Activated CD4-positive, CD25-positive, alpha-beta regulatory T cell treated with anti-CD3 and anti-CD28 coated beads, Interleukin-2, amount 50 U/mL, for 72 hours (primary cell): ENCODE results near the gene PPP1R3F.

Source experiments
- DNase-seq: peaks from one replicate; pipeline ENCODE4 v3.0.0; 2021

PPP1R3F gene

DNA sequence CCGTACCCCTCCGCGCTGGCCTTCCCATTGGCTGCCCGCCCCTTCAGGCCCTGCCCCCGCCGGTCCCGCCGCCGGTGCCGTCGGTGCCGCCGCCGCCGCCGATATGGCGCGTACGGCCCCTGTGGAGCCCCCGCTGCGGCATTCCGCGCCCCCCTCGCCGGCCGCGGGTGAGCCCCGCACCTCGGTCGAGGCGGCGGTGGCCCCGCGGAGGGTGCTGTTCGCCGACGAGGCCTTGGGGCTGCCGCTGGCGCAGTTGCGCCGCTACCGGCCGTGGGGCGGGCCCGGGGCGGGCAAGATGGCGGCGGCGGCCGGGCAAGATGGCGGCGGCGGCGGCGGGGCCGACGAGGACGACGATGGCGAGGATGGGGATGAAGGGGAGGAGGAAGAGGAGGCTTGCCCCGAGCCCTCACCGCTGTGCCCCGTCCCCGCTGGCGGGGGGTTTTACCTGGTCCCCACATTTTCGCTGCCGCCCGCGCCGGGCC, at the start of gene PPP1R3F:
TSS of gene PPP1R3F (plus strand) at position 27 of the 482 bp plus-strand sequence. CDS start at position 104, 77 bp downstream.
- DNase-seq, result no peak

GRCh38 chrX:49220100-49220499, 49.5 kb upstream of the PPP1R3F start:
- no peak for DNase-seq

DNA sequence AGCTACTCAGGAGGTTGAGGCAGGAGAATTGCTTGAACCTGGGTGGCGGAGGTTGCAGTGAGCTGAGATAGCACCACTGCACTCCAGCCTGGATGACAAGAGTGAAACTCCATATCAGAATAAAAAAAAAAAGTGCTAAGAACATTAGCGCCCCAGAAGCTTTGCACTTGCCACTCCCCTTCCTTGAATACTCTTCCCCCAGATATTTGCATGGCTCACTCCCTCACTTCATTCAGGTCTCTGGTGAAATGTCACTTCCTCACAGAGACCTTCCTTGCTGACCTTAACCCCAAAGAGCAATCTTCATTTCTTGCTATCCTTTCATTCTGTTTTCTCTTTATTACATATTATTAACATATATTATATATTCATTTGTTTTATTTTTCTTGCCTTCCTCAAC, 47.7 kb upstream of the PPP1R3F start:
- DNase-seq, result no peak

- no peak for DNase-seq
Observed at GRCh38 chrX:49225858-49226257, 43.7 kb upstream of the PPP1R3F start.

DNA sequence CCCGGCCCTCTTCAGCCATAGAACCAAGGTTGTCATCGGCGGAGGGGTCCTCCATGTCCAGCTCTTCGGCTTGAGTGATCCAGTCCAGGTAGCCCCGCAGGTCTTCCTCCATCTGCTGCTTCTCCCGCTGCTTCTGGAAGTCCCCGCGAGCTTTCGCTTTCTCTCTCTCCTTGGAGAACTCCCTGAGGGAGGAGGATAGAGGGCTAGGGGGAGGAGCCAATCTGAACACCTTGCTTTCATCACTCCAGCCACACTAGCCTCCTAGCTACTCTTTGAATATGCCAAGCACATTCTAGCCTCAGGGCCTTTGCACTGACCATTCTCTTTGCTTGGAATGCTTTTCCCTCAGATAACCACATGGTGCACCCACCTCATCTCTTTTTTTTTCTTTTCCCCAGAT, 42.6 kb upstream of the PPP1R3F start:
- no peak for DNase-seq

GRCh38 chrX:49227726-49228125, 41.9 kb upstream of the PPP1R3F start:
- no peak for DNase-seq

DNA sequence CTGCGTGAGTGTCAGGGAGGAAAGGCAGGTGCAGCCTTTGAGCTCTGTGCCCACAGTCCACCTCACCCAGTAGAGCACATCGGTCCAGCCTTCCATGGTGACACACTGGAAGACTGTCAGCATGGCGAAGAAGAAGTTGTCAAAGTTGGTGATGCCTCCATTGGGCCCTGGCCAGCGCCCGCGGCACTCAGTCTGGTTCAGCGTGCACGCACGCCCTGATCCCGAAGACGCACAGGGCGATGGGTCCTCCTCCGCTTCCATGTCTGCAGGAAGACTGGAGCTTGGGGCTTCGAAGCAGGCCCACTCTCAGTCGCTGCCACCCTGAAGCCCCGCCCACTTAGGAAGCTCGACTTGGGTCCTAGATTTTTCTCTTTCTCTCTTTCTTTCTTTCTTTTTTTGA, 41.4 kb upstream of the PPP1R3F start:
- DNase-seq, result no peak

DNA sequence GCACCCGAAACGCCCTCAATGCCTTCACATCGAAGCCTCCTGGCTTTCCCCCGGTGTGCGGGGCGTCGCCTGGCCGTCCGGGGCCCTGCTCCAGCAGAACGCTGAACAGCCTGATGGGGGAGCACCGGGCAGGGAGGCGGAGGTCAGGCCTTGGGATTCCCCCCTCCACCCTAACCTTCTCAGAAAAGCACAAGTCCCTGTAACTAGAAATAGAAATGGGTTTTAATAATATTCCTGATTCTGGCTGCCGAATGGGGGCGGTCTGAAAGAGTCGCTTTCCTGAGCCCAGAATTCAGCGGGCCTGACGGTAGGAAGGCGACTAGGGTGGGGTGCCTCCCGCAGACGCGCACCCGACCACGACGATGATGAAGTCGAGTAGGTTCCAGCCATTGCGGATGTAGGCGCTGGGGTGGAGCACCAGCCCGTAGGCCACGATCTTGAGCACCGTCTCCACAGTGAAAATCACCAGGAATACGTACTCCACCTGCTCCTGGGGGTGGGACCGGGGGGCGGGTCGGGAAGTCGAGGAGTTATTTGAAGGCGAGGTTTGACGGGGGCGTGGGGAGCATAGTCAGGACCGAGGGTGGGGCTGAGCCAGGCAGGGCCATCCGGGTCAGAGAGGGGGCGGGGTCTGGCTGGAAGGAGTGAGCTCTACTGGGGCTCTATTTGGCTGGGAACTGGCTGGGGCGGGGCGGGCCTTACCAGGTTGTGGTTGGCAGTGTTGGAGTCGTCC, 38.9 kb upstream of the PPP1R3F start:
- peak; percentile 66 for DNase-seq

DNA sequence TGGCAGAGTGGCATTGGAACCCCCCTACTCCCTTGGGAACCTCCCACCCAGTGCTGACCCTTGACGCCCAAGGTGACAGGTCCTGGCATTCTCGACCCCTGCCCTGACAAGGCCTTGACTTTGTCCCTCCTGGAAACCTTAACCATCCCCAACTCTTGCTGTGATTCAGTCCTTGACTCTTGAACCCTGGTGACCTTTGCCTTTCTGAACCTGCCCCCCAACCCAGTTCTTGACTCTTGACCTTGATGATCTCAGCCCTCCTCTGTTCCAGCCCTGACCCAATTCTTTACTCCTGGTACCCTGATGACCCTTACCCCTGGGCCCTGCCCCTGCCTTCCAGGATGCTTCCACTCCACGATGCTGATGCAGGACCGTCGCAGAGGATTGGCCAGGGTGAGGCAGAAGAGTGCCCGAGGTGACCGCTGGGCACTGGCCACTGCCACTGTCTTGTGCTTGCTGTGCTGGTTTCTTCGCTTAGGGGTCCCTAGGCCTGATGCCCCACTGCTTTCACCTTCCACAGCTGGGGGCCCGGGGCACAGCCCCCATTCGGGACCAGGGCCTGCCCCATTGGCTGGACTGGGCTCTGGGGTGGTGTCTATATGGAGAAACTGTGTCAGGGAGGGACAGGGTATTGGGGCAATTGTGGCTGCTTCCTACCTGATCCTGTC, 38.1 kb upstream of the PPP1R3F start:
- no peak for DNase-seq

- DNase-seq, result no peak
Observed at GRCh38 chrX:49232525-49232924, 37.1 kb upstream of the PPP1R3F start.

GRCh38 chrX:49233176-49233575, 36.4 kb upstream of the PPP1R3F start, which contains the start of gene CACNA1F:
TSS of gene CACNA1F (minus strand) at chrX:49233340. CDS start at chrX:49233309, 31 bp downstream.
- DNase-seq, result no peak

GRCh38 chrX:49233887-49234555, 35.6 kb upstream of the PPP1R3F start:
- no peak for DNase-seq

DNA sequence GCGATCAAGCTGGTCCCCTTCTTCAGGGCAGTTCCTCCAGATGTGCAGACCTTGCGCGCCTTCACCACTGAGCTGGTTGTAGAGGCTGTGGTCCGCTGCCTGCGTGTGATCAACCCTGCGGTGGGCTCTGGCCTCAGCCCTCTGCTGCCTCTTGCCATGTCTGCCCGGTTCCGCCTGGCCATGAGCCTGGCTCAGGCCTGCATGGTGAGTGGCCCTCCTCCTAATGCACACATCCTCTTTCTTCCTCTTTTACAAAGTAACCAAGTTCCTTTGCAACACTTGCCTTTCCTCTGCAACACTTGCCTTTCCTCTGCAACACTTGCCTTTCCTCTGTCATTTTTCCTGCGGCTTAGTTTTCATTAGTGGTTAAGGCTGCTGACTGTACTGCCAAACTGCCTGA, 32.5 kb upstream of the PPP1R3F start:
- DNase-seq, result no peak

GRCh38 chrX:49238735-49239134, 30.9 kb upstream of the PPP1R3F start:
- no peak for DNase-seq

DNA sequence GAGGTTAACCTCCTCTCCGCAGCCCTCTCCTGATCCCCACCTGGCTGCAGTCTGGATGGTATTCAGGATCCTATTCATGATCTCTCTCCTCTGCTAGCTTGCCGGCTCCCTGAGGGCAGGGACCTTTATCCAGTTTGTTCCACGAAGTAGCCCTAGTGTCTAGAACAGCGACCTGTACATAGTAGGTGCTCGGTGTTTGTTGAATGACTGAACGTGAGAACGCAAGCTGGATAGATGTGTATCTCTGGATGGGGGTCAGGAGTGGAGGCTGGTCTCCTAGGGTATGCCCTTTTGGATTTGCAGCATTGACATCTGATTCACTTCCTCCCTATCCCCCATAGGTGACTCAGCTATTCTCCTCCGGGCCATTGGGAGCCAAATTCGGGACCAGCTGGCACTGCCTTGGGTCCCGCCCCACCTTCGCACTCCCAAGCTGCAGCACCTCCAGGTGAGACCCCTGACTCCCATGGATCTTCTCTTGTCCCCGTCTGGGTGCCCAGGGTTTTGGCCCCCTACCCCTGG, 27.0 kb upstream of the PPP1R3F start:
- DNase-seq, result no peak

DNA sequence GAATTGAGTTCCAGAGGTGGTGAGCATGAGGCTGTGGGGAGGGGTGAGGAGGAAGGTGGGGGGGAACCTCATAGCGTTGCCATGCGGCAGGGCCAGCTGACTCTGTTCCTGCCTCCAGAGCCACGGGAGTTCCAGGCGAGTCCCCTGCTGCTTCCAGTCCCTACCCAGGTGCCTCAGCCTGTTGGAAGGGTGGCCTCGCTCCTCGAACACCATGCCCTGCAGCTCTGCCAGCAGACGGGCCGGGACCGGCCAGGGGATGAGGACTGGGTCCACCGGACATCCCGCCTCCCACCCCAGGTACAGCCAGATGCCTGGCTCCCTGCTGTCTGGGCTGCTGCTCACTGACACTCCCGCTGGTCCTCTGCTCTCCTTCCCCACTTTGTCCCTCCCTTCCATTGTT, 26.4 kb upstream of the PPP1R3F start:
- no peak for DNase-seq

DNA sequence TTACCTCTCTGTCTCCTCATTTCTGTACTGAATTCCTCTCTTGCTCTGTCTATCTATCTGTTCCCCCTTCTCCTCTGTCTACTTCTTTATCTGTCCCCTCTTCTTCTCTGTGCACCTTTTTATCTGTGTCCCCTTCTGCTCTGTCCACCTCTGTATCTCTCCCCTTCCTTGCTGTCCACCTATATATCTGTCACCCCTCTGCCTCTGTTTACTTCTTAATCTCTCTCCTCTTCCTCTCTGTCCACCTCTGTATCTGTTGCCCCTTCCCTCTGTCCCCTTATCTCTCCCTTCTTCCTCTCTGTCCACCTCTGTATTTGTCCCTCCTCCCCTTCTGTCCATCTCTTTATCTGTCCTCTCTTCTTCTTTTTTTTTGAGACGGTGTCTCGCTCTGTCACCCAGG, 25.4 kb upstream of the PPP1R3F start:
- DNase-seq, result no peak

DNA sequence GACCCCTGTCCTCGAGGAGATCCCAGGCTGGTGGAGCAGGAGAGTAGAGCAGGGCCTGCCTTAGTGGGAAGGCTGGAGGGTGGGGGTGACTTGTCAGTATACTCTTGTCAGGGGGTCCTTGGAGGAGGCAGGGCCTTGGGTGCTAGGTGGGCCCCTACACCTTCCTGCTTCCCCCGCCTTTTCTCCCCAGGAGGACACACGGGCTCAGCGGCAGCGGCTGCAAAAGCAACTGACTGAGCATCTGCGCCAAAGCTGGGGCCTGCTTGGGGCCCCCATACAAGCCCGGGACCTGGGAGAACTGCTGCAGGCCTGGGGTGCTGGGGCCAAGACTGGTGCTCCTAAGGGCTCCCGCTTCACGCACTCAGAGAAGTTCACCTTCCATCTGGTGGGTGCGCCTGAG, 23.1 kb upstream of the PPP1R3F start:
- DNase-seq, result peak; percentile 39

DNA sequence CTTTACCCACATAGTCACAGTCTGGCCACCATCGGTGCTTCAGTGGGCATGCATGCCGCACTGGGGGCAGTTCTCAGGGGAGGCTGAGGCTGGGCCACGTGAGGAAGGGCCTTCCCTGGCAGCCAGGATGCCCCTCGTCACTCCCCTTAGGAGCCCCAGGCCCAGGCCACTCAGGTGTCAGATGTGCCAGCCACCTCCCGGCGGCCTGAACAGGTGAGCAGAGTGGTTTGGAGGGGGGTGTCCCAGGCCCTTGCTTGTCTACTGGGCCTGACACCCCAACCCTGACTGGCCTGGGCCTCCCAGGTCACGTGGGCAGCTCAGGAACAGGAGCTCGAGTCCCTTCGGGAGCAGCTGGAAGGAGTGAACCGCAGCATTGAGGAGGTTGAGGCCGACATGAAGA, 22.2 kb upstream of the PPP1R3F start:
- no peak for DNase-seq

GRCh38 chrX:49247916-49248811, 21.4 kb upstream of the PPP1R3F start:
- peak; percentile 49 for DNase-seq

- DNase-seq, result peak; percentile 46
Observed at GRCh38 chrX:49249071-49249470, 20.5 kb upstream of the PPP1R3F start.

- no peak for DNase-seq
Observed at GRCh38 chrX:49249616-49250015, 20.0 kb upstream of the PPP1R3F start.

GRCh38 chrX:49250066-49250465, 19.5 kb upstream of the PPP1R3F start:
- DNase-seq, result no peak
